ENCODE measurements around the gene FRAS1. TPM values are rescaled to one million over a fixed set of nuclear protein-coding genes. Genes with fewer than 3 reads are reported as not detected.

The FRAS1 gene
- total and polyA plus RNA-seq, 8 donors = 4.7 to 21.5 (median 14.7) TPM

DNA sequence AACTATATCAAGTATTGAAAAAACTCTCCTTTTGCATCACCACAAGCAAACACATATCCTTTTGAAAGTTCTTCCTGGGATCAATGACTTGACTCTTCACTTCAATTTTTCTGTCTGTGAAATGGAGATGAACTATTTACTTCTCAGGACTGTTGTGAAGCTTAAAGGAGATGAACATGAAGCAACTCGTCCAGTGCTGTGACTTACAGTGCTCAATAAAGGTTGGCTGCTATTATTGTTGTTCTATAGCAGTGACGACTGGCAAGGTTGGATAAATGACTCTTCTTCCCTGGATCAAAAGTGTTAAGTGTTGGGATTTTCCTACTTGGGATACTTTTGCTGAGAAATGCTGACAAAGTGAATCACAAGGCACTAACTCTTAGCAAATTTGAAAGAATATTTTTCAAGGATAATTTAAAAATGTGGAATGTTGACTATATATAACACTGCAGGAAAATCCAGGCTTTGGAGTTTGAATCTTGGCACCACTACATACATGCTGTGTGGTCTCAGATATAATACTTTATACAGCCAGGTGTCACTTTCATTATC lies 13.7 kb downstream of the FRAS1 start:
- intact Hi-C loops (cut with DNase I) = no loop called here
- no peak for DNase-seq
- ATAC-seq = no peak
- WGBS, 2 donors = 62 to 82% methylated on average over 2 of the region's 2 CpGs
- Histone ChIP-seq H3K27me3 (no peaks in the 10 kb centered on the region), H3K36me3 (no peaks in the 10 kb centered on the region), H3K27ac (no peak overlapping the region), H3K4me1 (no peaks in the 10 kb centered on the region), H3K9me3 (no peaks in the 10 kb centered on the region), H3K4me3 (no peak overlapping the region)
- no peak for FAIRE-seq
- TF ChIP-seq, protein P1, sequence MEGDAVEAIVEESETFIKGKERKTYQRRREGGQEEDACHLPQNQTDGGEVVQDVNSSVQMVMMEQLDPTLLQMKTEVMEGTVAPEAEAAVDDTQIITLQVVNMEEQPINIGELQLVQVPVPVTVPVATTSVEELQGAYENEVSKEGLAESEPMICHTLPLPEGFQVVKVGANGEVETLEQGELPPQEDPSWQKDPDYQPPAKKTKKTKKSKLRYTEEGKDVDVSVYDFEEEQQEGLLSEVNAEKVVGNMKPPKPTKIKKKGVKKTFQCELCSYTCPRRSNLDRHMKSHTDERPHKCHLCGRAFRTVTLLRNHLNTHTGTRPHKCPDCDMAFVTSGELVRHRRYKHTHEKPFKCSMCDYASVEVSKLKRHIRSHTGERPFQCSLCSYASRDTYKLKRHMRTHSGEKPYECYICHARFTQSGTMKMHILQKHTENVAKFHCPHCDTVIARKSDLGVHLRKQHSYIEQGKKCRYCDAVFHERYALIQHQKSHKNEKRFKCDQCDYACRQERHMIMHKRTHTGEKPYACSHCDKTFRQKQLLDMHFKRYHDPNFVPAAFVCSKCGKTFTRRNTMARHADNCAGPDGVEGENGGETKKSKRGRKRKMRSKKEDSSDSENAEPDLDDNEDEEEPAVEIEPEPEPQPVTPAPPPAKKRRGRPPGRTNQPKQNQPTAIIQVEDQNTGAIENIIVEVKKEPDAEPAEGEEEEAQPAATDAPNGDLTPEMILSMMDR (IDR thresholded peaks at IDR 0.05) = no peak

DNA sequence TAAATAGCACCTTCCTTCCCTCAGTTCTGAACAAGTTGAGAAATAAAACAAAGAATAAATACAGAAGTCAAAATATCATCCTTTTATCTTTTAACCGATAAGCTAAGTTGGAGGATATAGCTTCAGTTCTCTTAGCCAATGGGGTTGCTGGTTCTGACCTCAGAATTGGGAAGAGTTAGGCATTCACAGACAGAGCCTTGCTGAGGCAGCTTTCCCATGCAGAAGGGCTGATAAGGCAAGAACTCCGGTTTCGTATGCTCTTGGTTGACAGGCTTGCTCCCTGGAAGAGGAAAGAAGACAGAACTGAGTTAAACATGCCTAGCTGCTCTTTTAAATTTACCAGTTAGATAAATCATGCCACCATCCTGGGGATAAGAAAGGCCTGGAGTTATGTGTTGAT lies 17.6 kb downstream of the FRAS1 start:
- Histone ChIP-seq H3K4me3 (no peak overlapping the region), H3K36me3 (no peaks in the 10 kb centered on the region), H3K27ac (no peak overlapping the region), H3K27me3 (no peaks in the 10 kb centered on the region), H3K9me3 (no peaks in the 10 kb centered on the region), H3K4me1 (no peaks in the 10 kb centered on the region)
- FAIRE-seq (no peak), ATAC-seq (no peak), DNase-seq (no peak)
- TF ChIP-seq, protein P1 (IDR thresholded peaks at IDR 0.05) = no peak
- intact Hi-C loops (cut with DNase I) = no loop called here
- 56 to 60% methylated on average over 3 of the region's 3 CpGs for WGBS, 2 donors

DNA sequence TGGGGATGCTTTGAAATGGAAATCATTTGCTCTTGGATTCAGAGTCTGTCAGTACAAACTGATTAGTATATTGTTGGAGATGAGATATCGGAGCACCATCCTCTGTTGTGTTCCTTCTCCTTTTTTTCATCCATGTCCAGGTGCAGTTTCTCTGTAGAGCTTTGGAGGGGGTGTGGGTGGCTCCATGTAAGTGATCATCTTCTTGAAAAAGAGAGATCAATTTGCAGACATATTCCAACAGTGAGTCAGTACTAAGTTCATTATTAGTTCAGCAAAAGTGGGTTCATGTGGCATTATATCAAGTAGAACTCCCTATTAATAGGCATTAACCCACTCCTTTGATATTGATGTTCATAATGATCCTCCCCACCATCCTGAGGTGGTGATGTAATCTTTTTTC lies 18.9 kb downstream of the FRAS1 start:
- no peak overlapping the region for H3K27ac ChIP-seq
- no peak overlapping the region for H3K4me3 ChIP-seq
- WGBS, 2 donors = 88 to 100% methylated on average over 1 of the region's 1 CpG
- no peak for DNase-seq
- H3K4me1 ChIP-seq = no peaks in the 10 kb centered on the region
- no peak for ATAC-seq
- H3K27me3 ChIP-seq = no peaks in the 10 kb centered on the region
- intact Hi-C loops (cut with DNase I) = no loop called here
- H3K9me3 ChIP-seq = no peaks in the 10 kb centered on the region
- TF ChIP-seq, protein P1 (IDR thresholded peaks at IDR 0.05) = no peak
- no peaks in the 10 kb centered on the region for H3K36me3 ChIP-seq
- no peak for FAIRE-seq

DNA sequence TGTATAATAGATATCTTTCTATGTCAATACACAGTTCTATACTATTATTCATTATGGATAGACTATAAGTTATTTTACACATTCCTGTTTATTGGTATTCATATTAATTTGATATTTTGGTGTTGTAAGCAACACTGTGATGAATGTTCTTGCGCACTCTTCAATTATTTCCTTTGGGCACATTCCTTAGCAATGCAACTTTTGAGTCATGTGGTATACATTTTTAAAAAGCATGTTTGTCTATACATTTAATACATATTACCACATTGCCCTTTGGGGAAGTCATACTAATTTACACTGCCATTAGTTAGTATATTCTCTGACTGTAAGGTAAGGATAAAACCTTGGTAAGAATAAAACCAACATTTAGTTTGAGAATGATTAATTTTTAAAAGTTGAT lies 21.0 kb downstream of the FRAS1 start:
- Histone ChIP-seq H3K9me3 (no peaks in the 10 kb centered on the region), H3K36me3 (no peaks in the 10 kb centered on the region), H3K27me3 (no peaks in the 10 kb centered on the region), H3K27ac (no peak overlapping the region), H3K4me3 (no peak overlapping the region), H3K4me1 (no peaks in the 10 kb centered on the region)
- FAIRE-seq = no peak
- intact Hi-C loops (cut with DNase I) = no loop called here
- no peak for DNase-seq
- no peak for ATAC-seq
- 96 to 97% methylated on average over 1 of the region's 1 CpG for WGBS, 2 donors
- TF ChIP-seq, protein P1 (IDR thresholded peaks at IDR 0.05) = no peak

DNA sequence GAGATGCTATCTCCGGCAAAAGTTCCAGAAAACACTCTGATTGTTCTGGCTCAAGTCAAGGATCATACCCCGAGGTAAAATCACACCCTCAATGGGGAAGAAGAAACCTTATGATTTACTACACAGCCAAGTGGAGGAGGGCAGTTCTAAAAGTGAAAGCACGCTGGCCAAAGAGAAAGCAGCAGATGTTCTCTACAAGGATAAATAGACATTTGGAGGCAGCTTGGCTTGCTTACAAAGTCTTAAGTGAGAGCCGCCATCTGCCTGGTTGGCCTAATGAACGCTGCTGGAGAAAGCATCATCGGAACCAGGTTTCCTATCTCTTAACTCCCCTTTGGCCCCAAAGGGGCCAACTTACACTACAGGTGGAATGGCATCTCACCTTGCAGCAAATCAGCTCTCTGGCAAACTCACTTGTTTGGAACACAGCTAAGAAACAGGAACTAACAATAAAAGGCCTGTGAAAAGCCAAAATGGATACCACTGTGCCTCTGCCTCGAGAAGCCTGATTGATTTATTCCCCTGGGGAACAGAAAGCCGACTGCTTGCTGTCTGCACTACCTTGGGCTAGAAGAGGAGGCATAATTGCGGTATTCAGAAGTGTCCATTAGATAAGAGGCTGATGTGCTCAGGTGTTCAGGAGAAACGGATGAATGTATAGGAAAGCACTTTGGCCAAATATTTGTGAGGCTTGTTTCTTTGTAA lies 22.8 kb downstream of the FRAS1 start:
- Histone ChIP-seq H3K9me3 (no peaks in the 10 kb centered on the region), H3K4me3 (no peak overlapping the region), H3K36me3 (no peaks in the 10 kb centered on the region), H3K4me1 (no peaks in the 10 kb centered on the region), H3K27ac (no peak overlapping the region), H3K27me3 (no peaks in the 10 kb centered on the region)
- no peak for FAIRE-seq
- 60 to 62% methylated on average over 10 of the region's 10 CpGs for WGBS, 2 donors
- DNase-seq = no peak
- TF ChIP-seq, protein P1 (IDR thresholded peaks at IDR 0.05) = no peak
- intact Hi-C loops (cut with DNase I) = no loop called here
- peak in 1 of 4 donors; percentile 12 for ATAC-seq

All from pancreas (tissue), 10 donors.